NCI-H1105 (cell line): ENCODE data around the gene CHST14.
"Not testable (repeated sequence)": the region's sequence is repeated elsewhere in the genome, so short reads cannot be mapped to it uniquely, and the experiment has no call there.

ENCODE experiments used
- DNase-seq: peaks from one replicate; lab custom pipeline; 2025; lab: John Stamatoyannopoulos, UW

Gene CHST14

GRCh38 chr15:40441565-40442531 lies 28.9 kb upstream of the CHST14 start:
- no peak for DNase-seq

- no peak for DNase-seq
Observed at GRCh38 chr15:40443255-40443654, 27.5 kb upstream of the CHST14 start.

DNA sequence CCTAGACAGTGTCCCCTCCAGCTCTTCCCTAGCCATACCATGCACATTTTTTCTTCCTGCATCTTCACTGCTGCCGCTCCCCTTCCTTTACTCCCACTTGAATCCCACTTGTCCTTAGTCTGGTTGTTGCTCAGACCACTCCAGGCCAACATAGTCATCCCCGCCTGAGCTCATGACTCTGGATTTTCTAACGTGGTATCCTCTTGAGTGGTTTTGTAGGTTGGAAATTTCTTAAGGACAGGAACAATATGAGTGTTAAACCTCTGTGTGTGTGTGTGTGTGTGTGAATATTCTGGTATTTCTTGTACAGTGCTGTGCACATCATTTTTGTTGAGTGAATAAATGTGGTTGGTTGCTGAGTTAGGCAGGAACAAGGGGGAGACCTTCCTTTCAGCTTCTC lies 26.9 kb upstream of the CHST14 start:
- DNase-seq, result no peak

GRCh38 chr15:40444736-40445135 lies 26.0 kb upstream of the CHST14 start:
- no peak for DNase-seq

- DNase-seq, result no peak
Observed at GRCh38 chr15:40445421-40445922, 25.3 kb upstream of the CHST14 start.

DNA sequence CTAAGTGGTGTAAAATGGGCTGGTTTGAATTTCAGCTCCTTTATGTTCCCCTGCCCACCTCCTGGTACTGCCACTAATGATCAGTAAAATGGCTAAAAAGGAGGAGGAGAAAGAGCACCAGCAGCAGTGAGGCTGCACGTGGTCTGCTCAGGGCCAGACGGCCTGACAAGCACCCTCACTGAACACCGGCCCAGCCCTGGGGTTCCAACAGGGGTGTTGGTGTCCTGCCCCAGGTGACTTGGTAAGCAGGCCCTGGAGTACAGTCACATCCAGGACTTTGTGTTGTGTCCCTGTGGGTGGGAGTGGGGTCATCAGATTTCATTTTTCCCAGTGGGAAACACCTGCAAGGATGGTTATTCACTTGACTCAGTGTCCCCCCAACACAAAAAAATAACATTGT lies 24.6 kb upstream of the CHST14 start:
- no peak for DNase-seq

- DNase-seq, result no peak
Observed at GRCh38 chr15:40448354-40448753, 22.4 kb upstream of the CHST14 start.

DNA sequence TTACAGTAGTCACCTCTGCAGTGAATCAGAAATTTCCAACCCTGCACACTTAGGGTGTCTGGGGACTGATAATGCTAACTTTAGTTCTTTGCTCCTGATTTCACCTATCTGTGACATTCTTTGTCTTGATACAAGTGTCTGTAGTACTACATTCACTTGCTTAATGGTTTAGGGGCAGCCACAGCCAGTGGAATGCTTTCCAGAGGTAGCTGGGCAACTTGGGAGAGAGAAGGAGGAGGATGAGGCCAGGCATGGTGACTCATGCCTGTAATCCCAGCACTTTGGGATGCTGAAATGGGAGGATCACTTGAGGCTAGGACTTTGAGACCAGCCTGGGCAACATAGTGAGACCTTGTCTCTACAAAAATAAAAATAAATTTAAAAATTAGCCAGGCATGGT lies 21.5 kb upstream of the CHST14 start:
- DNase-seq, result no peak

DNA sequence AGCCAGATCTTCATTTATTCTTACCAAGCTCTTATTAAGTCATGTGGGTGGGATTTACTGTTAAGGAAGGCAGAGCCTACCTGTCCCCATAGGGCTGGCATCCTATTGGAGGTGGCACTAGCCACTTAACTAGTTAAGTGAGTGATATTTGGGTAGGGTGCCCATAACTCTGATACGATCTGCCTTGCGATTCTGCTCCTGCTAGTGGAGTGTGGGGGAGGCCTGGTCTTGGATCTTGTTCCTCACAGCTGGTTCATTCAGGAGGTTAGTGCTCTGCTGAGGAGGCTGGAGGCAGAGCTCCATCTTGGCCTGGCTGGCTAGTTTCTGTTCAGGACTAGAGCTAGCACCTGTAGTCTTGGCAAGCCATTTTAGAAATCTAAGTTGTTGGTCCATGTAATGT lies 20.7 kb upstream of the CHST14 start:
- DNase-seq, result no peak

DNA sequence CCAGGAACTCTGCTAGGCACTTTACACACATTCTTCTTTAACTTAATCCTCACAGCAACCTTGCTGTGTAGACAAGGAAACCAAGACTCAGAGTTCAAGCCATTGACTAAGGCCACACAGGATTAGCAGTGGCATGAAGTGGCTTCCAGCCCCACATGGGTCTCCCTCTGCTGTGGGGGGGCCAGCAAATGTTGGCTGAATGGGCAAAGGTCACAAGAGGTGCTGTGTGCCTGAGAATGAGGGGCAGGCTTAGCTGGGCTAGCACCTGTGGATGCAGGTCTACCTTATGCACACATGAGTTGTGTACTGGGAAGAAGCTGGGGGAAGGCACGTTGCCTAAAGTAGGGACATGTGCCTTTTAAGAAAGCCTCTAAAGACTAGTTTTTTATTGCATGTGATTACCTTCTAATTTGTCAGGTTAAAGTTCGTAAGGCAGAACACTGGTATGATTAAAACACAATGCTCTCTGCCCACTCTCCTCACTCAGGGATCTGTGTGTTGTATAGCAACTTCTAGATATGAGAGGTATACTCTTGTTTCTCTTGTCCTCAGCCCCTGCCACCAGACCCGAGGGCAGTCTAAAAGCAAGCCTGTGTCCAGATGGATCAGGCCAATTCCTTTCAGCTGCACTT lies 19.1 kb upstream of the CHST14 start:
- DNase-seq, result no peak

- DNase-seq, result no peak
Observed at GRCh38 chr15:40452296-40453090, 18.3 kb upstream of the CHST14 start.

DNA sequence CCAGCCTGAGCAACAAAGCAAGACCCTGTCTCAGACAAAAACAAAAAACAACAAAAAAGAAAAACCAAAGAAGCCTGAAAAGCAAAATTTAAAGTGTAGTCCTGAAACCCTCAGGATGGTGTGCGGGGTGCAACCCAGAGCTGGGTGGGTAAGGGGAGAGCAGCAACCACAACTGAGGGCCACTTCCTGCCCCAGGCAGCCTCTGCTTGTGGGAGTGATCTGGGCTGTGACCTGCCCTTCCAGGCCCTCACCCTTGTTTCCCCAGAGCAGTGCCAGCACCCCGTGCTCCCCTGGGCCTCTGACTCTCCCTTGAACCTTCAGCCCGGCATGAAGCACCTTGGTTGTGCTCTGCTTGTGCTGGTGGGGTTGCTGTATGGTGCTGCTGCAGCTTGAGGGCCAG lies 16.8 kb upstream of the CHST14 start:
- DNase-seq, result not testable (repeated sequence)

DNA sequence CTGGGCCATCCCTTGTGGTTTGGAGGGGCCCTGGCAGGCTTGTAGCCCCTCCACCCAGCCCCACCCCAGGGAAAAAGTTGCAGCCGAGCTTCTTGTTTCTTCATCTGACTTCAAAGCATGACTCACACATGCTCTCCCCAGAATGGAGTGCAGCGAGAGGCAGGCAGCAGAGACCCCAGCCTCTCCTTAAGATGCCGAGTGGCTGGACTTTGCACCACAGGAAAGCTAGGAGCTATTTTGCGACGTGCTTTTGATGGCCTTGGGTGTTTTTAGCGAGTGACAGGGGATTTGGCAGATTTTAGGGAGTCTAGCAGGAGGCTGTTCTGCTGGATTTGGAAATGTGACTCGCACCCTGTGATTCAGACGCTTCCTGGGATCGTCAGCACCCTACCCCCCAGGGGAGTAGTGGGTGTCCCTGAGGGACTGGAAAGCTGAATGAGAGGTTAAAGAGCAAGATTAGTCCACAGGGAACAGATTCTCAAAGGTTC lies 15.8 kb upstream of the CHST14 start:
- DNase-seq, result no peak

DNA sequence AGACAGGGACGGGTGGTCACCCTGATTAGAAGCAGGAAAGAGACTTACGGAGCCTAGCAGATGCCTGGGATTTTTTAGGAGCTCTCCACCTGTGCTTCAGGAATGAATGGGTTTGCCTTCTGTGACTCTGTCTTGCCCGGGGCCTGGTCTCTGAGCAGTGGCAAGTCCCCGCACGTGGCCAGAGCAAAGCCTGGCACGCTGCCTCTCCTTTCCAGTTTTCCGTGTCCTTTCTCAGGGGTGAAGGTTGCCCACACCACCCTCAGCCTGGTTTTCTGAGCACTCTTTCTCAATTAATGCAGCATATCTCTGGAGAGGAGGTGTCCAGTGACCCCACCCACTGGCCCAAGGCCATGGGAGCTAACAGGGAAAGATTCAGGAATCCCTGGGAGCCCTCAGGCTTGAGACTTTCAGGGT lies 14.5 kb upstream of the CHST14 start:
- no peak for DNase-seq

DNA sequence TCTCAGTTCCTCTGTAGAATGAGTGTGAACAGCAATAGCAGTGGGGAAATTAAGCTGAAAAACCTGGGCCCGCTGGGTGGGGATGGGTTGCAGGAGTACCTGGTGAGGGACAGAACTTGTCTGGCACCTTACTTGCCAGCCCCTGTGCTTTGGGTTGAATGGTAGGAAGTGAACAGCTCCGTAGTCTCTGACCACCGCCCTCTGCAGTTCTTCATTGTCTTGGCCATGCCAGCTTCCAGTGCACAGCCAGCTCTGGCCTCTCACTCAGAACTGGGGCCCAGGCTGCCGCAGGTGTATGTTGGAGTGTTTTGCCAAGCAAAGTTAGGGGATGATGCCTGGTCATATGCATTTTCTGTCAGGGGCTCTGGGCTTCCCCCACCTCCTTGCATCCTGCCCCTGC lies 14.0 kb upstream of the CHST14 start:
- DNase-seq, result no peak

- DNase-seq, result no peak
Observed at GRCh38 chr15:40458495-40459371, 12.1 kb upstream of the CHST14 start.

- no peak for DNase-seq
Observed at GRCh38 chr15:40459391-40460015, 11.3 kb upstream of the CHST14 start.

GRCh38 chr15:40460404-40460803 lies 10.4 kb upstream of the CHST14 start:
- DNase-seq, result no peak

DNA sequence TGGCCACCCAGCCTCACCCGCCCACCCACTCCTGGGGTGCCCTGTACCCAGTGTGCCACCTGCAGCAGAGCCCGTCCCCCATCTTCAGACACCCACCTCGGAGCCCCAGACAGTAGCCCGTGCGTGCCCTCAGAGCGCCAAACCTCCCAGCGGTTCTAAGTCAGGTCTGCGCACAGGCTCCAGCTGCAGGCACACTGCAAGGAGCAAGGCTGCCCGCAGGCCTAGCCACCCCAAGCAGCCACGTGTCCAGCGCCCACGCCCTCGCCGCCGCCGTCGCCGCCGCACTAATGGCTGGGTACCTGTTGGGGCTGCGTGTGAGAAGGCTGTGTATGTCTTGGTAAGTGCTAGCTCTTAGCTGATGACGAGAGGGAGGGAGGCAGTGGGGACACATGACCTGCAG lies 8.8 kb upstream of the CHST14 start:
- DNase-seq, result no peak

- DNase-seq, result no peak
Observed at GRCh38 chr15:40463279-40463678, 7.5 kb upstream of the CHST14 start.
